Putamen (tissue), 1 donor: ENCODE measurements around the gene PIGZ.
"Not testable (repeated sequence)": the region's sequence is repeated elsewhere in the genome, so short reads cannot be mapped to it uniquely, and the experiment has no call there.

Source experiments
- DNase-seq: peaks from one replicate; pipeline ENCODE4 v3.0.0-alpha.2; 2016; ENCODE audit warnings: low spot score

The PIGZ gene

GRCh38 chr3:196948442-196949284, 20.0 kb downstream of the PIGZ start:
- no peak for DNase-seq

GRCh38 chr3:196947860-196948441, 20.7 kb downstream of the PIGZ start:
- no peak for DNase-seq

GRCh38 chr3:196947136-196947859, 21.3 kb downstream of the PIGZ start:
- no peak for DNase-seq

- not testable (repeated sequence) for DNase-seq
These were observed 24.4 kb downstream of the PIGZ start for GRCh38 chr3:196944037-196944790.

- no peak for DNase-seq
These were observed 25.7 kb downstream of the PIGZ start for GRCh38 chr3:196942915-196943277.

DNA sequence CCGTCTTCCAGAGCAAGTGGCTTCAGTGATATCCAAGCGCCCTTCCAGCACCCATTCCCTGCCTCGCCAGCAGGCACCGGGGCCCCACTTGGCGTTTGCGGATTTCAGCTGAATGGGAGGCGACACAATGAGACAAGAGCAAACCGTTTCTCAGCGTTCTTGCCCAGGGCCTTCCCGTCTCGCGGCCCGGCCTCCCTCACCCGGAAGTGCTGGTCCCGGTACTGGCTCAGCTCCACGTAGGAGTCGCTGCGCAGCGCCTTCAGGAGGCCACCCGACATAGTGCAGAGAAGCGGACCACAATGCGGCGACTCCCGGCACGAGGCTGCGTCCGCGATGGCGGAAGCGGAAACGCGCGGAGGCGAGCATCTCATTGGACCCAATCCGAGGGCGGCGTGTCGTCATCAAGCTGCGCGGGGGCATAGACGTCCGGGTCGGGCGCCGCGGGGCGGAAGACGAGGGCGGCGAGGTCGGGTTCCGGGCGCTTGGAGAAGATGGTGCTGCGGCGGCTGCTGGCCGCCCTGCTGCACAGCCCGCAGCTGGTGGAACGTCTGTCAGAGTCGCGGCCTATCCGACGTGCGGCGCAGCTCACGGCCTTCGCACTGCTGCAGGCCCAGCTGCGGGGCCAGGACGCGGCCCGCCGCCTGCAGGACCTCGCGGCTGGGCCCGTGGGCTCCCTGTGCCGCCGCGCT, 26.3 kb downstream of the PIGZ start, which contains the start of gene NCBP2:
NCBP2 (minus strand) TSS at position 303 of the 689 bp plus-strand sequence; CDS start at position 278, 25 bp downstream.
- peak; percentile 96 for DNase-seq

- peak; percentile 45 for DNase-seq
These were observed 26.9 kb downstream of the PIGZ start for GRCh38 chr3:196941729-196942225.

DNA sequence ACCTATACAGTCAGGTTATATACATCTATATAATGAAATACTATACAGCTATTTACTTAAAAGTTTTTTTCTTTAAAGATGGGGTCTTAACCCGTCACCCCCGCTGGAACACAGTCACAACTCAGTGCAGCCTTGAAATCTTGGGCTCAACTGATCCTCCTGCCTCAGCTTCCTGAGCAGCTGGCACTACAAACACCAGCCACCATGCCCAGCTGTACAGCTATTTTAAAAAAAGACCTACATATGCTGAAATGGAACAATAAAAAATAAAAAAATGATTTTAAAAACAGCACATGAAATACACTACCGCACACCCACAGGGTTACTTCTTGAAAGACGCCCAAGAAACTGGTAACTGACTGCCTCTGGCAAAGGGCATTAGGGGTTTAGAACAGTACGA, 30.1 kb downstream of the PIGZ start:
- no peak for DNase-seq

DNA sequence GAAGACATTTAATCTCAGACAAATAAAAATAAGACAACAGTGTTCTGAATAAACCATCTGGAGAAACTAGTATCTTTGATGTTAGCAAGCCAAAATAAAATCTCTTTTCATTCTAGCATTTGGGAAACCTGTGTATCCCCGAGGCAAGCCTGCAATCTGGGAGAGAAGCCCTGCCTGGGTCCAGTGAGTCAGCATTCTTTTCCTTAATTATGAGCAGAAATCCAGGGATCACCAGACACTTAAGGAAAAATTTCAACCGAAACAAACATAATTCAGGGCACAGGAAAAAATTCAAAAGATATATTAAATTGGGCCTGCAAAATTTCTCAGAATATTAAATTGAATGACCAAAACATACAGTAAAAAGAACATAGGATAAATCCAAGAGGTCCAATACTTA, 30.5 kb downstream of the PIGZ start:
- no peak for DNase-seq

DNA sequence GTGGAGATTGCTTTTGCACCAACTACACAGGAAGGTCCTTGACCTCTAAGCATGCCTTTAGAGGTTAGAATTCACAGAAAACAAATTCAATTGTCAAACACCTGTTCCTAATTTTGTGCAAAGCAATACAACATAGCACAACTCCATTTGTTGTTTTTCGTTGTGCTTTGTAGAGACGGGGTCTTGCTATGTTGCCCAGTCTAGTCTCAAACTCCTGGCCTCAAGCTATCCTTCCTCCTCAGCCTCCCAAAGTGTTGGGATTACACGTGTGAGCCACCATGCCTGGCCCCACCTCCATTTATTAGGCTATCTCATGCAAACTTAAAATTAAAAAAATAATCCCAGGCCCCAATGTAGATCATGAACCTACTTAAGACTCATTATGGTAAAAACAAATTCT, 32.3 kb downstream of the PIGZ start:
- no peak for DNase-seq

DNA sequence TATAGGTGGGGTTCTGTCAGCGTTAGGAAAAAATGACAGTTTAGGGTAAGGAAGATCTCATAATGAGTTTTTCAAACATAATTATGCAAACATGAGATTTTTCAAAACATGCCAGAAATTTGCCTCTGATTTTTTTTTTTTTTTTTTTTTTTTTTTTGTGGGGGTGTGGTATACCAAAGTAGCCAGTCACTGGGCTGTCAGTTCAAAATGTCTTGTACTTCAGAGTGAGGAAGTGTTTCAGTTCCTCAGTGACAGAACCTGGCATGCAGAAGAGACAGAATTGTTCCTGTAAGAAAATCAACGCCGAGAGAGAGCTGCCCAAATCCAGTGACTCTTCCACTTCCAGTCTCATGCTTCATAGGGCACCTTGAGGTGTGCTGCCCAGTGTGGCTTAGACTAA, 36.0 kb downstream of the PIGZ start:
- no peak for DNase-seq

- no peak for DNase-seq
These were observed 36.6 kb downstream of the PIGZ start for GRCh38 chr3:196931828-196932587.

DNA sequence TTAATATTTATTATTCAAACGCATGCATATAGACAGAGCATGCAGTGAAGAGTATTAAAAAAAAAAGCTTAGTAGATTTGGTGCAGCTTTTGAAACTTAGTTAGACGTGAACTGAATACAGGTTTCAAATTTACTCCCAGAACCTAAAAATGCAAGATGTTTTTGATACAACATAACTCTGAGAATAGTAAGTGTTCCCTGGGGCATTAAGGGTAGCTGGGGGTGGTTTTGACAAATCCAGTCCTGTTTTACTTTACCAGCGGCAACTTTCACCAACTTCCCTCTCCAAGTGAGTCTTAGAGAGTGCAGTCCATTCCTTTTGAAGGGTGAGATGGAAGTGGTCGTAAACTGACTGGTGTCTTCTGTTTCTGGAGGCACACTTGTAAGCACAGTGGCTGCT, 37.5 kb downstream of the PIGZ start:
- no peak for DNase-seq

GRCh38 chr3:196927571-196928453, 40.8 kb downstream of the PIGZ start:
- DNase-seq, result no peak

GRCh38 chr3:196920733-196921132, 47.9 kb downstream of the PIGZ start:
- DNase-seq, result no peak

- no peak for DNase-seq
These were observed 49.7 kb downstream of the PIGZ start for GRCh38 chr3:196918968-196919367.

GRCh38 chr3:196916995-196917394, 51.6 kb downstream of the PIGZ start:
- no peak for DNase-seq

DNA sequence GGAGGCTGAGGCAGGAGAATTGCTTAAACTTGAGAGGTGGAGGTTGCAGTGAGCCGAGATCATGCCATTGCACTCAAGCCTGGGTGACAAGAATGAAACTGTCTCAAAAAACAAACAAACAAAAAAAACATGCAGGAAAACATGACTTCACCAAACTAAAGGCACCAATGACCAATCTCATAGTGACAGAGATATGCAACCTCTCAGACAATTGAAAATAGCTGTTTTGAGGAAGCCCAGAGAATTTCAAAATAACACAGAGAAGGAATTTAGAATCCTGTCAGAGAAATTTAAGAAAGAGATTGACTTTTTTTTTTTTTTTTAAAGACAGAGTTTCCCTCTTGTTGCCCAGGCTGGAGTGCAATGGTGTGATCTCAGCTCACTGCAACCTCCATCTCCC, 52.4 kb downstream of the PIGZ start:
- DNase-seq, result no peak

GRCh38 chr3:196915375-196915774, 53.3 kb downstream of the PIGZ start:
- DNase-seq, result no peak

DNA sequence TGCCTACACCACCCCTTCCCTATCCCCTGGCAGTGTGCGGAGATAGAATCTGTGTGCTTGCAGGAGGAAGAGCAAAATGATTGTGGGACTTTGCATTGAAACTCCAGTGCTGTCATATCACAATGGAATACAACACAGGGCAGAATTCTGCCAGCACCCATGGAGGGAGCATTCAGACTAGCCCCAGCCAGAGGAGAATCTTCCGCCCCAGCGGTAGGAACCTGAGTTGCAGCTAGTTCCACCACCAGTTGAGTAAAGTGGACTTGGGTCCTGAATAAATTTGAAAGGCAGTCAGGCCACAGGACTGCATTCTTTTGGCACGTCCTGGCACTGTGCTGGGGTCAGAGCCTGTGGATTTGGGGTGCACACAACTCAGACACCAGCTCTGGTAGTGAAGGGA, 53.8 kb downstream of the PIGZ start:
- DNase-seq, result no peak
